Activated naive CD8-positive, alpha-beta T cell (primary cell): Measurements from ENCODE around the gene NACC2.

Experiments
- H3K27ac Mint-ChIP-seq: one replicate; pipeline ENCODE4 v1.8.0; 2021; ENCODE audit warnings: mixed read lengths
- H3K27me3 Mint-ChIP-seq: one replicate; pipeline ENCODE4 v1.8.0; 2021; ENCODE audit warnings: mixed read lengths
- H3K36me3 Mint-ChIP-seq: one replicate; pipeline ENCODE4 v1.8.0; 2021; ENCODE audit warnings: mixed read lengths
- H3K4me1 Mint-ChIP-seq: one replicate; pipeline ENCODE4 v1.8.0; 2021; ENCODE audit warnings: low read depth, mixed read lengths
- H3K4me3 Mint-ChIP-seq: one replicate; pipeline ENCODE4 v1.8.0; 2021; ENCODE audit warnings: mild to moderate bottlenecking, mixed read lengths
- H3K9me3 Mint-ChIP-seq: one replicate; pipeline ENCODE4 v1.8.0; 2021; ENCODE audit warnings: low read depth, mixed read lengths

Gene NACC2

GRCh38 chr9:136093346-136093986 lies 1.6 kb downstream of the NACC2 start:
- no peaks in the 10 kb centered on the region for H3K27me3 Mint-ChIP-seq
- H3K36me3 Mint-ChIP-seq: no peaks in the 10 kb centered on the region
- peaks cover 10% of the 10 kb centered on the region for H3K4me1 Mint-ChIP-seq
- H3K4me3 Mint-ChIP-seq: peak overlapping the region; percentile 75
- H3K9me3 Mint-ChIP-seq: no peaks in the 10 kb centered on the region
- peak overlapping the region; percentile 41 for H3K27ac Mint-ChIP-seq

DNA sequence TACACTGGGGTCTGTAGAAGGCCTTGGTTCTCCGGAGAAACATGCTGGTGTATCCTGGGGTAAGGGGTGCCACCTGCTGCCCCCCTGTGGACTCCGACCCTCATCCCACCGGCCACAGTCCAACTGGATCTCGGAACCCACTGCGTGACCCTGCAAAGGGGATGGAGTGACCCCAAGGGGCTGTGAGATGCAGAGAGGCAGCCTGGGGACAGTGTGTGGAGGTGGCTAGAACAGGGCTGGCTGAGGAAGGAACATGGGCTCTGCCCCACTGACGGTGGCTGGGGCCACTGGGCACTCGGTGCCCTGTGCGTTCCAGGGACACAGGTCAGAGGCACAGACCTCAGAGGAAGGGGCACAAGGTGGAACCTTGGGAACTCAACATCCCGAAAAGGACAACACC lies 2.3 kb downstream of the NACC2 start:
- Mint-ChIP-seq H3K27ac (no peak overlapping the region), H3K4me1 (peaks cover 9% of the 10 kb centered on the region), H3K4me3 (peak overlapping the region; percentile 75), H3K27me3 (no peaks in the 10 kb centered on the region), H3K9me3 (no peaks in the 10 kb centered on the region), H3K36me3 (no peaks in the 10 kb centered on the region)

DNA sequence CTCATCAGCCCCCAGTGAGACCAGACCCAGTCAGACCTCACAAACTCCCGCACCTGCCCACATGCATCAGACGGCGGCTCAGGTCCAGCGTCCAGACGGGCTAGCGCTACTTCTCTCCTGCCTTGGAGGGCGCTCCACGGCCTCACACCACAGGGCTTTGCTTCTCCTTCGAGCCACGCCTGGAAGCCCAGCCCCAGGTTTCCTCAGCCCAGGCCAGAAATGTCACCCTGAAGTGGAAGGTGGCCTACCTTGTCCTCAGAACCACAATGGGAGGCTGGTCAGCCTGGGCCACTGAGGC lies 2.8 kb downstream of the NACC2 start:
- no peaks in the 10 kb centered on the region for H3K9me3 Mint-ChIP-seq
- no peaks in the 10 kb centered on the region for H3K27me3 Mint-ChIP-seq
- H3K36me3 Mint-ChIP-seq: no peaks in the 10 kb centered on the region
- peaks cover 9% of the 10 kb centered on the region for H3K4me1 Mint-ChIP-seq
- H3K27ac Mint-ChIP-seq: no peak overlapping the region
- H3K4me3 Mint-ChIP-seq: no peak overlapping the region

GRCh38 chr9:136091582-136092352 lies 3.3 kb downstream of the NACC2 start:
- no peaks in the 10 kb centered on the region for H3K36me3 Mint-ChIP-seq
- no peak overlapping the region for H3K4me3 Mint-ChIP-seq
- no peaks in the 10 kb centered on the region for H3K27me3 Mint-ChIP-seq
- H3K9me3 Mint-ChIP-seq: no peaks in the 10 kb centered on the region
- peaks cover 9% of the 10 kb centered on the region for H3K4me1 Mint-ChIP-seq
- no peak overlapping the region for H3K27ac Mint-ChIP-seq

- no peak overlapping the region for H3K27ac Mint-ChIP-seq
- H3K4me3 Mint-ChIP-seq: no peak overlapping the region
- H3K9me3 Mint-ChIP-seq: no peaks in the 10 kb centered on the region
- peaks cover 9% of the 10 kb centered on the region for H3K4me1 Mint-ChIP-seq
- no peaks in the 10 kb centered on the region for H3K36me3 Mint-ChIP-seq
- H3K27me3 Mint-ChIP-seq: no peaks in the 10 kb centered on the region
Observed at GRCh38 chr9:136090768-136091581, 4.1 kb downstream of the NACC2 start.

DNA sequence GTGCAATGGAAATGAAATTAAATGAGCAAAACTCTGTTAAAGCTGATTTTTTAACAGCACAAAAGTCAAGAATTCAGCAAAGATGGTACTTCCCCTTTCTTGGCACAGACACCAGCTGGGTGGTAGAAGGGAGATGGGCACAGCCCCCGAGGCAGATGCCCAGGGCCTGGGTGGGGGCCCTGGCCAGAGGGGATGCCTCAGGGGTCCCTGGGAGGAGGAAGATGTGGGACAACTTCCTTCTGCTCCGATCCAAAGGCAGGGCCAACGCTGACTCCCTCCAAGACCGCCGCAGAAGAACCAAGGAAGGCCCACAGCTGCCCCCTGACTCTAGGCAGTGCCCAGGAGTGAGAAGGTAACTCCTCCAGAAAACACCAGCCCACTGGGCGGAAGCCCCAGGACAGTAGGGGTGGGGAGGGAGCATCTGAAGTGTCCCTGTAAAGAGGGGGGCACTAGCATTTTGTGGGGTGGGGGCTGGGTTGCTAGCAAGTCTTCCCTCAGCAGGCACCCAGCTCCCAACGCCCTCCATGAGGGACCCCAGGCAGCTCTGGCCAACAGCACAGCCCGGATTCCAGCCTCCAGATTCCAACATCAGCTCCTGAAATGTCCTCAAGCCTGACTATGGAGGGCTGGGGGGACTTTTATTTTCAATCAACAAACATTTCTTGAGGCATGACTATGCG lies 4.9 kb downstream of the NACC2 start:
- H3K4me1 Mint-ChIP-seq: peaks cover 9% of the 10 kb centered on the region
- no peaks in the 10 kb centered on the region for H3K36me3 Mint-ChIP-seq
- no peak overlapping the region for H3K27ac Mint-ChIP-seq
- no peak overlapping the region for H3K4me3 Mint-ChIP-seq
- no peaks in the 10 kb centered on the region for H3K27me3 Mint-ChIP-seq
- no peaks in the 10 kb centered on the region for H3K9me3 Mint-ChIP-seq

GRCh38 chr9:136089697-136090045 lies 5.4 kb downstream of the NACC2 start:
- Mint-ChIP-seq H3K9me3 (no peaks in the 10 kb centered on the region), H3K27ac (no peak overlapping the region), H3K4me3 (no peak overlapping the region), H3K4me1 (peaks cover 10% of the 10 kb centered on the region), H3K27me3 (no peaks in the 10 kb centered on the region), H3K36me3 (no peaks in the 10 kb centered on the region)

- Mint-ChIP-seq H3K4me3 (no peak overlapping the region), H3K9me3 (no peaks in the 10 kb centered on the region), H3K27me3 (no peaks in the 10 kb centered on the region), H3K36me3 (no peaks in the 10 kb centered on the region), H3K27ac (no peak overlapping the region), H3K4me1 (peaks cover 11% of the 10 kb centered on the region)
Observed at GRCh38 chr9:136088939-136089696, 6.0 kb downstream of the NACC2 start.

- Mint-ChIP-seq H3K4me3 (no peak overlapping the region), H3K4me1 (peaks cover 11% of the 10 kb centered on the region), H3K9me3 (no peaks in the 10 kb centered on the region), H3K36me3 (no peaks in the 10 kb centered on the region), H3K27ac (no peak overlapping the region), H3K27me3 (no peaks in the 10 kb centered on the region)
Observed at GRCh38 chr9:136088481-136088938, 6.6 kb downstream of the NACC2 start.

- H3K27me3 Mint-ChIP-seq: no peaks in the 10 kb centered on the region
- no peak overlapping the region for H3K27ac Mint-ChIP-seq
- H3K9me3 Mint-ChIP-seq: no peaks in the 10 kb centered on the region
- no peaks in the 10 kb centered on the region for H3K36me3 Mint-ChIP-seq
- no peak overlapping the region for H3K4me3 Mint-ChIP-seq
- peaks cover 9% of the 10 kb centered on the region for H3K4me1 Mint-ChIP-seq
Observed at GRCh38 chr9:136087741-136088480, 7.2 kb downstream of the NACC2 start.

- no peaks in the 10 kb centered on the region for H3K9me3 Mint-ChIP-seq
Observed at GRCh38 chr9:136086951-136087740, 7.9 kb downstream of the NACC2 start.

DNA sequence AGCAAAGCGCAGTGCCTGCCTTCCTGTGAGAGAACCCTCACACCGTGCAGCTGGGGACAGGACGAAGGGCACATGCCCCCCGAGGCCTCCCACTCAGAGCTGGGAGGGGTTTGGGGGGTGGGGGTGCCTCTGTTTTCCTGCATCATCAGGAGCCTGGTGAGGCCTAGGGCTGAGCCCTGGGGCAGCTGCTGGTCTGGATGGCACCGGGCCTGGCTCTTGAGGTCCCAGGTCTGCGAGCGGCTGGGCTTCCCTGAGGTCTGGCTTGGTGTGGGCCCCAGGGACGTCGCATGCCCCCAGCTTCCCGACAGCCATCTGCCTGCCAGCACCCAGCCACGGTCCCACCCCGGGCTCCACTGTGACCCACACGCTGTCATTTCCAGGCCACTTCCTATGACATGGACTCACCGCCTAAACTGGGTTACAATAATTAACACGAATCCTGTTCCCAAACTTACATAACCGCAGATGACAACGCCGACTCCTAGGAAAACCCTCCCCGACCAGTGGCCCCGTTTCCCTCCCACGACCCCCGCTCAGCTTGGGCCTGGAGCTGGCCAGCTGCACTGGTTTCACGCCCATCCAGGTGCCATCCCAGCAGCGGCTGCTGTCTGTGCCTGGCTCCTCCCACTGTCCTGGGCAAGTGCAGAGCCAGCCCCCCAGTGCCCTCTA lies 8.7 kb downstream of the NACC2 start:
- Mint-ChIP-seq H3K36me3 (no peaks in the 10 kb centered on the region), H3K27me3 (no peaks in the 10 kb centered on the region), H3K4me3 (no peak overlapping the region), H3K27ac (no peak overlapping the region), H3K4me1 (peaks cover 10% of the 10 kb centered on the region), H3K9me3 (no peaks in the 10 kb centered on the region)

More at GRCh38 chr9:136086951-136087740, 7.9 kb downstream of the NACC2 start:
- Mint-ChIP-seq H3K27ac (no peak overlapping the region), H3K4me3 (no peak overlapping the region), H3K4me1 (peaks cover 10% of the 10 kb centered on the region), H3K36me3 (no peaks in the 10 kb centered on the region), H3K27me3 (no peaks in the 10 kb centered on the region)

GRCh38 chr9:136085815-136086212 lies 9.3 kb downstream of the NACC2 start:
- Mint-ChIP-seq H3K27me3 (no peaks in the 10 kb centered on the region), H3K4me1 (peaks cover 10% of the 10 kb centered on the region), H3K4me3 (no peak overlapping the region), H3K36me3 (no peaks in the 10 kb centered on the region), H3K27ac (no peak overlapping the region), H3K9me3 (no peaks in the 10 kb centered on the region)
